H9 (cell line): ENCODE results near the gene GDPD4. TPM values are rescaled to one million over a fixed set of nuclear protein-coding genes. Genes with fewer than 3 reads are reported as not detected.

Experiments
- DNase-seq: peaks from one replicate; pipeline ENCODE4 v3.0.0-alpha.2; 2017
- H2AFZ ChIP-seq: one replicate; pipeline ENCODE4 v1.6.1; 2013; ENCODE audit warnings: mild to moderate bottlenecking, low read length, control low read depth, moderate library complexity
- H2AK5ac ChIP-seq: 2 replicates; pipeline ENCODE4 v1.6.1; 2013; ENCODE audit warnings: low read length, control low read depth, mixed read lengths; ENCODE audit not compliant: insufficient read length
- H2BK120ac ChIP-seq: one replicate; pipeline ENCODE4 v1.6.1; 2013; ENCODE audit warnings: low read depth, mild to moderate bottlenecking, low read length, control low read depth, inconsistent platforms; ENCODE audit not compliant: poor library complexity, severe bottlenecking
- H2BK12ac ChIP-seq: 2 replicates; pipeline ENCODE4 v1.6.1; 2013; ENCODE audit warnings: low read length, control low read depth, mixed read lengths, low read depth; ENCODE audit not compliant: insufficient read length
- H2BK15ac ChIP-seq: 2 replicates; pipeline ENCODE4 v1.6.1; 2013; ENCODE audit warnings: low read depth, low read length, control low read depth
- H2BK20ac ChIP-seq: one replicate; pipeline ENCODE4 v1.6.1; 2013; ENCODE audit warnings: low read depth, mild to moderate bottlenecking, low read length, control low read depth, inconsistent platforms; ENCODE audit not compliant: poor library complexity, severe bottlenecking
- H2BK5ac ChIP-seq: 2 replicates; pipeline ENCODE4 v1.6.1; 2013; ENCODE audit warnings: low read length, control low read depth, mixed read lengths; ENCODE audit not compliant: insufficient read length
- H3K14ac ChIP-seq: 2 replicates; pipeline ENCODE4 v1.6.1; 2013; ENCODE audit warnings: low read length, control low read depth; ENCODE audit not compliant: insufficient read depth
- H3K18ac ChIP-seq: 2 replicates; pipeline ENCODE4 v1.6.1; 2013; ENCODE audit warnings: low read depth, mild to moderate bottlenecking, mixed read lengths, low read length, control low read depth; ENCODE audit not compliant: insufficient read length
- H3K23ac ChIP-seq: 2 replicates; pipeline ENCODE4 v1.6.1; 2013; ENCODE audit warnings: low read length, control low read depth, mixed read lengths, low read depth; ENCODE audit not compliant: insufficient read length
- H3K23me2 ChIP-seq: 2 replicates; pipeline ENCODE4 v1.6.1; 2013; ENCODE audit warnings: low read depth, mild to moderate bottlenecking, mixed read lengths, low read length, control low read depth; ENCODE audit not compliant: insufficient read length, poor library complexity, severe bottlenecking
- H3K27ac ChIP-seq: 2 replicates; pipeline ENCODE4 v1.5.1; 2013; ENCODE audit warnings: low read length, control low read depth, mixed read lengths, low read depth; ENCODE audit not compliant: insufficient read length
- H3K27me3 ChIP-seq: 2 replicates; pipeline ENCODE4 v1.6.1; 2013; ENCODE audit warnings: low read length, control low read depth, inconsistent platforms; ENCODE audit not compliant: insufficient read depth
- H3K4ac ChIP-seq: 2 replicates; pipeline ENCODE4 v1.6.1; 2013; ENCODE audit warnings: low read depth, mild to moderate bottlenecking, control low read depth, inconsistent platforms, low read length, moderate library complexity
- H3K4me1 ChIP-seq: 2 replicates; pipeline ENCODE4 v1.6.1; 2013; ENCODE audit warnings: low read length, control low read depth, inconsistent platforms; ENCODE audit not compliant: insufficient read depth
- H3K4me2 ChIP-seq: 2 replicates; pipeline ENCODE4 v1.6.1; 2013; ENCODE audit warnings: low read length, control low read depth, mixed read lengths; ENCODE audit not compliant: insufficient read length, insufficient read depth
- H3K56ac ChIP-seq: 2 replicates; pipeline ENCODE4 v1.6.1; 2013; ENCODE audit warnings: low read depth, mild to moderate bottlenecking, mixed read lengths, low read length, control low read depth; ENCODE audit not compliant: insufficient read length
- H3K79me1 ChIP-seq: 2 replicates; pipeline ENCODE4 v1.6.1; 2013; ENCODE audit warnings: low read depth, mild to moderate bottlenecking, moderate library complexity, low read length, control low read depth, inconsistent platforms; ENCODE audit not compliant: insufficient read depth, poor library complexity, severe bottlenecking
- H3K79me2 ChIP-seq: 2 replicates; pipeline ENCODE4 v1.6.1; 2013; ENCODE audit warnings: low read length, control low read depth, inconsistent platforms; ENCODE audit not compliant: insufficient read depth
- H3K9ac ChIP-seq: 2 replicates; pipeline ENCODE4 v1.6.1; 2013; ENCODE audit warnings: low read length, control low read depth, mixed read lengths; ENCODE audit not compliant: insufficient read length; ENCODE audit errors: extremely low read depth
- H3K9me3 ChIP-seq: one replicate; pipeline ENCODE4 v1.6.1; 2013; ENCODE audit warnings: low read depth, low read length, inconsistent platforms; ENCODE audit not compliant: control insufficient read depth
- H3T11ph ChIP-seq: one replicate; pipeline ENCODE4 v1.6.1; 2013; ENCODE audit warnings: mild to moderate bottlenecking, low read length, control low read depth, inconsistent platforms
- H4K20me1 ChIP-seq: one replicate; pipeline ENCODE4 v1.6.1; 2013; ENCODE audit not compliant: control insufficient read depth, insufficient read length, insufficient read depth
- H4K5ac ChIP-seq: 2 replicates; pipeline ENCODE4 v1.6.1; 2013; ENCODE audit warnings: low read depth, mild to moderate bottlenecking, mixed read lengths, low read length, control low read depth; ENCODE audit not compliant: insufficient read length
- H4K8ac ChIP-seq: replicated peaks from 2 replicates; pipeline ENCODE4 v1.6.1; 2013; ENCODE audit warnings: low read length, control low read depth, mixed read lengths, low read depth; ENCODE audit not compliant: insufficient read length
- H4K91ac ChIP-seq: 2 replicates; pipeline ENCODE4 v1.6.1; 2013; ENCODE audit warnings: low read depth, mild to moderate bottlenecking, moderate library complexity, mixed read lengths, low read length, control low read depth; ENCODE audit not compliant: insufficient read length
- H3K27ac Mint-ChIP-seq, 3 experiments: 2 replicates in 2 of 3; 3 replicates in 1 of 3; pipeline ENCODE4 v1.8.0; 2020 to 2021; ENCODE audit warnings: mixed read lengths in 3 of 3, mild to moderate bottlenecking in 1 of 3, moderate library complexity in 1 of 3
- H3K27me3 Mint-ChIP-seq: 2 replicates; pipeline ENCODE4 v1.8.0; 2021; ENCODE audit warnings: low read depth, mild to moderate bottlenecking, moderate library complexity, mixed read lengths
- H3K36me3 Mint-ChIP-seq, 3 experiments: 2 replicates in 2 of 3; 3 replicates in 1 of 3; pipeline ENCODE4 v1.8.0; 2020 to 2021; ENCODE audit warnings: low read depth in 3 of 3, mixed read lengths in 3 of 3; ENCODE audit not compliant: insufficient read depth in 1 of 3
- H3K4me1 Mint-ChIP-seq, 2 experiments: 2 replicates each; pipeline ENCODE4 v1.8.0; 2020; ENCODE audit warnings: mixed read lengths in 2 of 2
- H3K4me3 Mint-ChIP-seq, 2 experiments: 2 replicates in 1 of 2; 3 replicates in 1 of 2; pipeline ENCODE4 v1.8.0; 2020 to 2021; ENCODE audit warnings: mild to moderate bottlenecking in 2 of 2, mixed read lengths in 2 of 2, moderate library complexity in 1 of 2
- H3K9me3 Mint-ChIP-seq, 2 experiments: 2 replicates in 1 of 2; 3 replicates in 1 of 2; pipeline ENCODE4 v1.8.0; 2020; ENCODE audit warnings: mild to moderate bottlenecking in 2 of 2, mixed read lengths in 2 of 2, moderate library complexity in 1 of 2
- WGBS: extraction: QIAGEN DNeasy Blood & Tissue Kit; methylation state at CpG from one replicate; pipeline ENCODE4 v1.1.7; 2013; ENCODE audit warnings: missing lambda C conversion rate, low lambda C conversion rate, mixed read lengths; ENCODE audit not compliant: insufficient read length; ENCODE audit errors: extremely low coverage; 5-methylcytosine and 5-hydroxymethylcytosine counted together
- total RNA-seq: library from RNA; stranded (reverse); gene quantifications from 2 replicates; pipeline ENCODE4 v1.2.1, GENCODE V29; 2021
- TF ChIP-seq, protein P1 (sequence below): fragments of 200-600 bp; sonication (generic); conservative IDR thresholded peaks from 3 replicates; pipeline ENCODE4 v1.8.0; 2021; ENCODE audit warnings: antibody characterized with exemption, mild to moderate bottlenecking

The GDPD4 gene
- total RNA-seq, 1 experiment from 2014 or later = not detected

DNA sequence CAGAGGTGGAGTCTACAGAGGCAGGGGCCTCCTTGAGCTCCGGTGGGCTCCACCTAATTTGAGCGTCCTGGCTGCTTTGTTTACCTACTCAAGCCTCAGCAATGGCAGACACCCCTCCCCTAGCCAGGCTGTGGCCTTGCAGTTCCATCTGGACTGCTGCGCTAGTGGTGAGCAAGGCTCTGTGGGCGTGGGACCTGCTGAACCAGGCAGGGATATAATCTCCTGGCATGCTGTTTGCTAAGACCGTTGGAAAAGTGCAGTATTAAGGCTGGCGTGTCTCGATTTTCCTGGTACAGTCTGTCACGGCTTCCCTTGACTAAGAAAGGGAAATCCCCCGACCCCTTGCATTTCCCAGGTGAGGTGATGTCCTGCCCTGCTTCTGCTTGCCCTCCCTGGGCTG, 77.7 kb downstream of the GDPD4 start:
- H3K79me1 ChIP-seq = no peaks in the 10 kb centered on the region
- H2BK120ac ChIP-seq = no peak overlapping the region
- TF ChIP-seq, protein P1, sequence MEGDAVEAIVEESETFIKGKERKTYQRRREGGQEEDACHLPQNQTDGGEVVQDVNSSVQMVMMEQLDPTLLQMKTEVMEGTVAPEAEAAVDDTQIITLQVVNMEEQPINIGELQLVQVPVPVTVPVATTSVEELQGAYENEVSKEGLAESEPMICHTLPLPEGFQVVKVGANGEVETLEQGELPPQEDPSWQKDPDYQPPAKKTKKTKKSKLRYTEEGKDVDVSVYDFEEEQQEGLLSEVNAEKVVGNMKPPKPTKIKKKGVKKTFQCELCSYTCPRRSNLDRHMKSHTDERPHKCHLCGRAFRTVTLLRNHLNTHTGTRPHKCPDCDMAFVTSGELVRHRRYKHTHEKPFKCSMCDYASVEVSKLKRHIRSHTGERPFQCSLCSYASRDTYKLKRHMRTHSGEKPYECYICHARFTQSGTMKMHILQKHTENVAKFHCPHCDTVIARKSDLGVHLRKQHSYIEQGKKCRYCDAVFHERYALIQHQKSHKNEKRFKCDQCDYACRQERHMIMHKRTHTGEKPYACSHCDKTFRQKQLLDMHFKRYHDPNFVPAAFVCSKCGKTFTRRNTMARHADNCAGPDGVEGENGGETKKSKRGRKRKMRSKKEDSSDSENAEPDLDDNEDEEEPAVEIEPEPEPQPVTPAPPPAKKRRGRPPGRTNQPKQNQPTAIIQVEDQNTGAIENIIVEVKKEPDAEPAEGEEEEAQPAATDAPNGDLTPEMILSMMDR = no peak
- Mint-ChIP-seq H3K9me3 (peaks cover 0 to 2% of the 10 kb centered on the region in 2 experiments; a peak in 1 of 5 replicates), H3K4me1 (no peaks in the 10 kb centered on the region), H3K4me3 (no peak overlapping the region), H3K27me3 (peaks cover 5% of the 10 kb centered on the region), H3K27ac (no peak overlapping the region), H3K36me3 (no peaks in the 10 kb centered on the region)
- no peak overlapping the region for H2AK5ac ChIP-seq
- DNase-seq = no peak
- no peak overlapping the region for H3K4ac ChIP-seq
- no peak overlapping the region for H4K8ac ChIP-seq
- H3K9ac ChIP-seq = no peak overlapping the region
- H3K4me1 ChIP-seq = no peaks in the 10 kb centered on the region
- H2BK15ac ChIP-seq = no peak overlapping the region
- no peak overlapping the region for H3K27ac ChIP-seq
- no peak overlapping the region for H3T11ph ChIP-seq
- H3K9me3 ChIP-seq = no peaks in the 10 kb centered on the region
- no peaks in the 10 kb centered on the region for H3K23me2 ChIP-seq
- H2BK5ac ChIP-seq = no peak overlapping the region
- H3K18ac ChIP-seq = no peak overlapping the region
- H3K79me2 ChIP-seq = no peaks in the 10 kb centered on the region
- no peak overlapping the region for H2AFZ ChIP-seq
- no peak overlapping the region for H3K4me2 ChIP-seq
- H3K14ac ChIP-seq = no peak overlapping the region
- no peaks in the 10 kb centered on the region for H3K27me3 ChIP-seq
- H3K23ac ChIP-seq = no peak overlapping the region
- no CpG with 5 or more reads among the region's 9 CpGs for WGBS
- H4K91ac ChIP-seq = no peak overlapping the region
- H3K56ac ChIP-seq = no peak overlapping the region
- no peak overlapping the region for H2BK20ac ChIP-seq
- no peak overlapping the region for H4K5ac ChIP-seq
- H4K20me1 ChIP-seq = no peaks in the 10 kb centered on the region
- H2BK12ac ChIP-seq = no peak overlapping the region
